Panc1 (cell line): ENCODE data around the gene WNT1. TPM values are rescaled to one million over a fixed set of nuclear protein-coding genes. Genes with fewer than 3 reads are reported as not detected.

Experiments
- ATAC-seq: fragments of 200-7000 bp; cut with Tn5 transposase; 2 replicates; pipeline ENCODE4 v1.9.1; 2020; ENCODE audit warnings: mild to moderate bottlenecking, moderate library complexity
- BruUV-seq: library from RNA; stranded (reverse); fragments of 400-500 nt; replicated peaks from 2 replicates; lab custom pipeline; 2021; lab: Mats Ljungman, UMichigan
- CTCF ChIA-PET: fragments of 300-600 bp; sonication (Branson Sonifier 250); formaldehyde crosslinking; loops from one replicate; lab custom pipeline; 2022; ENCODE audit warnings: antibody characterized with exemption; lab: Charles Lee
- POLR2A ChIA-PET: fragments of 300-600 bp; sonication (Branson Sonifier 250); formaldehyde crosslinking; loops from one replicate; lab custom pipeline; 2022; ENCODE audit warnings: antibody characterized with exemption; lab: Charles Lee
- DNase-seq: peaks from one replicate; pipeline ENCODE4 v3.0.0-alpha.2; 2010; ENCODE audit warnings: low read depth, low spot score
- H3K27ac ChIP-seq: 2 replicates; pipeline ENCODE4 v1.5.1; 2011; ENCODE audit warnings: mild to moderate bottlenecking, low read length, inconsistent platforms
- H3K27me3 ChIP-seq: fragments of 200-500 bp; sonication (Bioruptor generic); 2 replicates; pipeline ENCODE4 v1.6.0; 2014; ENCODE audit warnings: low read length, inconsistent platforms; ENCODE audit not compliant: control insufficient read depth, insufficient read depth
- H3K36me3 ChIP-seq: fragments of 200-500 bp; sonication (Bioruptor generic); 2 replicates; pipeline ENCODE4 v1.5.1; 2014; ENCODE audit warnings: inconsistent platforms, mild to moderate bottlenecking, low read length, moderate library complexity; ENCODE audit not compliant: control insufficient read depth, insufficient read depth
- H3K4me1 ChIP-seq: 2 replicates; pipeline ENCODE4 v1.5.1; 2011; ENCODE audit warnings: inconsistent platforms, mild to moderate bottlenecking, low read length, moderate library complexity; ENCODE audit not compliant: control insufficient read depth, insufficient read depth
- H3K4me3 ChIP-seq, 2 experiments: 2 replicates each; pipeline ENCODE4 v1.5.1; 2011 to 2012; ENCODE audit warnings: low read depth in 2 of 2, low read length in 2 of 2, mild to moderate bottlenecking in 2 of 2, inconsistent platforms in 1 of 2, moderate library complexity in 1 of 2
- H3K9me3 ChIP-seq: fragments of 200-500 bp; sonication (Bioruptor generic); 2 replicates; pipeline ENCODE4 v1.5.1; 2014; ENCODE audit warnings: low read depth, mild to moderate bottlenecking, inconsistent platforms, low read length, moderate library complexity; ENCODE audit not compliant: control insufficient read depth, insufficient read depth
- CTCF ChIP-seq: fragments of 450-650 bp; IDR thresholded peaks from 2 replicates; pipeline ENCODE4 v1.5.1; 2017; ENCODE audit warnings: mild to moderate bottlenecking
- POLR2AphosphoS5 ChIP-seq: IDR thresholded peaks from 2 replicates; pipeline ENCODE4 v1.6.1; 2012; ENCODE audit warnings: mild to moderate bottlenecking, low read depth, low read length, moderate library complexity
- REST ChIP-seq, 2 experiments: IDR thresholded peaks; 2 replicates each; pipeline ENCODE4 v1.6.1; 2011 to 2012; ENCODE audit warnings: low read depth in 2 of 2, control low read depth in 1 of 2, low read length in 1 of 2, mild to moderate bottlenecking in 1 of 2, moderate library complexity in 1 of 2; ENCODE audit not compliant: insufficient read depth in 1 of 2
- SIN3A ChIP-seq: IDR thresholded peaks from 2 replicates; pipeline ENCODE4 v1.6.1; 2012; ENCODE audit warnings: low read depth, mild to moderate bottlenecking, low read length, moderate library complexity, borderline replicate concordance; ENCODE audit not compliant: insufficient read depth
- TCF7L2 ChIP-seq: IDR thresholded peaks from 2 replicates; pipeline ENCODE4 v1.6.1; 2011; ENCODE audit warnings: mild to moderate bottlenecking, low read depth, low read length, inconsistent platforms
- in situ Hi-C: cut with HindIII; loops from 2 replicates; pipeline ENCODE4 v1.10.0; 2016; ENCODE audit warnings: low sequenced_read_pairs, low pct_unique_long_range_greater_than_20kb
- intact Hi-C: fragments of 100-400 bp; cut with micrococcal nuclease; formaldehyde crosslinking; loops from one replicate; pipeline ENCODE4 v1.10.0; 2022; ENCODE audit not compliant: unreplicated experiment
- total RNA-seq: library from RNA; stranded (reverse); gene quantifications from one replicate; pipeline ENCODE4 v1.2.1, GENCODE V29; 2021; ENCODE audit not compliant: unreplicated experiment

The WNT1 gene
- total RNA-seq, 1 experiment from 2014 or later = not detected

GRCh38 chr12:48980389-48980952 is 2.3 kb downstream of the WNT1 start:
- peaks cover 9% of the 10 kb centered on the region for H3K4me1 ChIP-seq
- no peaks in the 10 kb centered on the region for H3K9me3 ChIP-seq
- intact Hi-C loops (no loop called here), in situ Hi-C loops (no loop called here)
- ChIA-PET CTCF (interaction anchor here (1.2 kb wide), 1 partner anchor 14 kb away, joined by 5 read pairs; no protein-coding TSS in a partner anchor), POLR2A (interaction anchor here (0.6 kb wide), 1 partner anchor 785 kb away, joined by 10 read pairs; no protein-coding TSS in a partner anchor)
- no TSS peak for BruUV-seq
- no peak for DNase-seq
- no peaks in the 10 kb centered on the region for H3K36me3 ChIP-seq
- peak overlapping the region in 1 of 2 experiments; percentile 31; a peak in 1 of 4 replicates for H3K4me3 ChIP-seq
- no peak overlapping the region for H3K27ac ChIP-seq
- TF ChIP-seq POLR2AphosphoS5 (no peak), SIN3A (no peak), REST (IDR thresholded peaks at IDR 0.05; ENCODE audit: insufficient read depth in 1 of 2, low read depth in 2 of 2, low read length in 1 of 2) (no peak), CTCF (no peak), TCF7L2 (no peak)
- peaks cover 18% of the 10 kb centered on the region for H3K27me3 ChIP-seq
- ATAC-seq = peak; percentile 7; the same call in 1 of the 2 replicates

- peak overlapping the region; percentile 8 to 31; a peak in 3 of 4 replicates for H3K4me3 ChIP-seq
- intact Hi-C loops = no loop called here
- peaks cover 9% of the 10 kb centered on the region for H3K4me1 ChIP-seq
- ChIA-PET CTCF (interaction anchor here (0.7 to 1.2 kb wide), 3 partner anchors 13 to 129 kb away, joined by 3 to 7 read pairs (median 5); partner anchors contain the start of gene DDX23), POLR2A (interaction anchor here (0.6 kb wide), 1 partner anchor 784 kb away, joined by 10 read pairs; no protein-coding TSS in a partner anchor)
- DNase-seq (no peak), ATAC-seq (peak; percentile 56)
- H3K27me3 ChIP-seq = peaks cover 18% of the 10 kb centered on the region
- H3K27ac ChIP-seq = no peak overlapping the region
- H3K36me3 ChIP-seq = no peaks in the 10 kb centered on the region
- no peaks in the 10 kb centered on the region for H3K9me3 ChIP-seq
- TF ChIP-seq CTCF (peak; percentile 70), REST (IDR thresholded peaks at IDR 0.05; ENCODE audit: insufficient read depth in 1 of 2, low read depth in 2 of 2, low read length in 1 of 2) (no peak)
- in situ Hi-C loops = no loop called here
- BruUV-seq = no TSS peak
Observed at GRCh38 chr12:48980953-48981756, 3.0 kb downstream of the WNT1 start.
